Stimulated activated CD8-positive, alpha-beta memory T cell treated with anti-CD3 and anti-CD28 coated beads, Interleukin-12 subunit alpha, Interleukin-12 subunit beta, amount 100 ng/mL, for 4 hours (primary cell): Measurements from ENCODE around the gene TIE1.

ENCODE experiments used
- DNase-seq: peaks from one replicate; pipeline ENCODE4 v3.0.0-alpha.2; 2020; ENCODE audit warnings: low read depth

TIE1 gene

DNA sequence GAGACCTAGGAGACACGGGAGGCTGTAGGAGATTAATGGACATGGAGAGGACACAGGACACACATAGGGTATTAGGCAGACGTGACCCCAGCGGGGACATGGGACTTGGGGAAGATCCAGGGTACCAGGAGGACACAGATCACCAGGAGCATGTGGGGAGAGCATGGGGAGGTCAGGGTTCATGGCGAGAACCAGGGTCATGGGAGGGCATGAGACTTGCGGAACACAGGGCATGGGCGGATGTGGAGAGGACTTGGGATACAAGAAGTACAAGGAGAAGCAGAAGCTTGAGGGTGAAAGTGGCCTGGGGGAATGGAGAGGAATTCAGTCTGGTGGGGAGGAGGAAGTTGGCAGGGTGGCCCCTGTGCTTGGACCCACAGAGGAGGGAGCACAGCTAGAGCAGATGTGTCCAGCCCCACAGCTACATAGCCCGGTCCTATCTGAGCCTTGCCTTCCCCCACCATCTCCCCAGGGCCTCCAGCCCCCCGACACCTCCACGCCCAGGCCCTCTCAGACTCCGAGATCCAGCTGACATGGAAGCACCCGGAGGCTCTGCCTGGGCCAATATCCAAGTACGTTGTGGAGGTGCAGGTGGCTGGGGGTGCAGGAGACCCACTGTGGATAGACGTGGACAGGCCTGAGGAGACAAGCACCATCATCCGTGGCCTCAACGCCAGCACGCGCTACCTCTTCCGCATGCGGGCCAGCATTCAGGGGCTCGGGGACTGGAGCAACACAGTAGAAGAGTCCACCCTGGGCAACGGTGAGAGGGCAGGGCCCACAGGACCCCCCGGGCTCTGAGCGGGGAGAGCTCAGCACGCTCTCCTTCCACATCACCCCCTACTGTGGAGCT is 12.1 kb downstream of the TIE1 start:
- DNase-seq = no peak

DNA sequence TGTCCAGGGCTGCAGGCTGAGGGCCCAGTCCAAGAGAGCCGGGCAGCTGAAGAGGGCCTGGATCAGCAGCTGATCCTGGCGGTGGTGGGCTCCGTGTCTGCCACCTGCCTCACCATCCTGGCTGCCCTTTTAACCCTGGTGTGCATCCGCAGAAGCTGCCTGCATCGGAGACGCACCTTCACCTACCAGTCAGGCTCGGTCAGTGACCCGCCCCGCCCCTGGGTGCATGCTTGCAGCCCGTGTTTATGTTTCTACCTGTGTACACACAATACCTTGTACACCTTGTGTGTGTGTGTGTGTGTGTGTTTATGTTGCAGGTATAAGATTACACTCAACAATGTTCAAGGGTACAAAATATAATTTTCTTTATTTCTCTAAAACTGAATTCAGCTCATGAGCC is 13.0 kb downstream of the TIE1 start:
- DNase-seq = no peak

DNA sequence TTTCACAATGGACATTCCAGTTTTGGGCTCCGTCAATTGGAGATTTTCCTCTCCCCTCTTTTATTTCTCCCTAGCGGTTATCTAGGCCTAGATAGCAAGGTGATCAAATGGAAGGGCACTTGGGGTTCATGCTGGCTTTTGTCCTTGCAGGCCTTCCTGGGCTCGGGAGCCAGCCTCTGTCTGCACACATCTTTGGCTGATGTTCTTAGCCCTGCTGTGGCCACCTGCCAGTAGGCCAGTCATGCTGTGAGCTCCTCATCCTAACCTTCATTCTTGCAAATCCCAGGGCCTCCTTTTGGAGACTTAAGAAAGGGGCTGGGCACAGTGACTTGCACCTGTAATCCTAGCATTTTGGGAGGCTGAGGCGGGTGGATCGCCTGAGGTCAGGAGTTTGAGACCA is 13.5 kb downstream of the TIE1 start:
- DNase-seq = no peak

DNA sequence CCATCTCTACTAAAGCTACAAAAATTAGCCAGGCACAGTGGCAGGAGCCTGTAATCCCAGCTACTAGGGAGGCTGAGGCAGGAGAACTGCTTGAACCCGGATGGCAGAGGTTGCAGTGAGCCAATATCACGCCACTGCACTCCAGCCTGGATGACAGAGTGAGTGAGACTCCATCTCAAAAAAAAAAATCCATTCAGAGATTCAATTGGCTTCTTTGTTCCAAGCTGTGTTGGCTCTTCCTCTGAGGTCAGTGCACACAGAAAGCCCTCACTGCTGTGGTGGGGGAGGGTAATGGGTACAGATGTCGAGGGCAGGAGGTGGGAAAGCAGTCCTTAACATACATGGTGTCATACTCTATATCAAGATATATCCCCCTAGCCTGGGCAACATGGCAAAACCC is 14.7 kb downstream of the TIE1 start:
- DNase-seq = no peak

DNA sequence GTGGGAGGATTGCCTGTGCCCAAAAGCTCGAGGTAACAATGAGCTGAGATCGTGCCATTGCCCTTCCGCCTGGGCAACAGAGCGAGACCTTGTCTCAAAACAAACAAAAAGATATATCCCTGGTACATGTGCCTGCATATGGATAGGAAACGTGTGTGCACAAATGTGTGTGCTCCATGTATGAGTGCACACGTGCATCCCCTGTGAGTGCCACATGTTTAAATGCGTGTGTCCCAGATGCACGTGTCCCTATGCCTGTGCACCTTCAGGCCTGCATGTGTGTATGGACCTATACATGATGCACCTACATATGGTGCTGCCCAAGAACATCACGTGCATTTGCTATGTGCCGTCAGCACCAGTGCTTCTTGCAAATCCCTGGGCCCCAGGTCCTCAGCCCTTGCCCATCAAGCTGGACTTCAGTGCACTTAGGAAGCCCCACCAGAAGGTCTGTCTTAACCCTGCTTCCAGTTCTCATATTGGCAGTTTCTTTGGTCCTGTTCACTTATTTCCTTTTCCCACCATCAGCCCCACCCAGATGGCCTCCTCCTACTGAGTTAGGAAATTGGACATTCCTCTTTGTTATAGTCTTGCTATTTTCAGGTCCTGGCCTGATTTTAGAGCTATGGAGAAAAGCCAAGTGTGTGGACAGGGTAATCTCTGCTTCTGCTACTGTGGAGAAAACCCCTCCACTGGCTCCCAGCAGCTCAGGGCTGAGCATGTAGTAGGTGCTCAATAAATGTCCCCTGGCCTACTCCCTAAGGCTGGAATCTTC is 15.4 kb downstream of the TIE1 start:
- DNase-seq = no peak

DNA sequence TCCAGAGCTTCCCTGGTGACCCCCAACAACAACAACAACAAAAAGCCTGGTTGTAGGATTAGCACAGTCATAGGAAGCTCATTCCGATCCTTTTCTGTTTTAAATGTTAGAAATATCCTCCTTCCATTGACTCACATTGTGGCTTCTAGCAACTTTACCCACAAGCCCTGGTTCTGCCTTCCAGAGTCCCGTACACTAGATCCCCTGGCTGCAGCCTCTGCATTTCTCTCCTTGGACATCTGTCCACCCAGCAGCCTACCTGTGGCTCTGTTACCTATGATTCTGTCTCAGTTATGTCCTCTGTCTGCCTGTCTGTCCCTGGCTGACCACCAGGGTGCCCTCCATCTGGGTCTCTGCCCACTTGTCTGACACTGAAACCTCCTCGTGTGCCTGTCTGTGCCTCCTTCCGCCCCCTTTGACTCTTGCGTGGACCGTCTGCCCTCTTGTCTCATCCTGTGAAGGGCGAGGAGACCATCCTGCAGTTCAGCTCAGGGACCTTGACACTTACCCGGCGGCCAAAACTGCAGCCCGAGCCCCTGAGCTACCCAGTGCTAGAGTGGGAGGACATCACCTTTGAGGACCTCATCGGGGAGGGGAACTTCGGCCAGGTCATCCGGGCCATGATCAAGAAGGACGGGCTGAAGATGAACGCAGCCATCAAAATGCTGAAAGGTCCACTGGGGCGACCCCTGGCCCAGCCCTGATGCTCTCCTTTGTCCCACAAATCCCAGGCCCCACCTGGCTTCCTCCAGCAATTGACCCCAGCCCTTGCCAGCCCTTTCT is 16.1 kb downstream of the TIE1 start:
- no peak for DNase-seq

DNA sequence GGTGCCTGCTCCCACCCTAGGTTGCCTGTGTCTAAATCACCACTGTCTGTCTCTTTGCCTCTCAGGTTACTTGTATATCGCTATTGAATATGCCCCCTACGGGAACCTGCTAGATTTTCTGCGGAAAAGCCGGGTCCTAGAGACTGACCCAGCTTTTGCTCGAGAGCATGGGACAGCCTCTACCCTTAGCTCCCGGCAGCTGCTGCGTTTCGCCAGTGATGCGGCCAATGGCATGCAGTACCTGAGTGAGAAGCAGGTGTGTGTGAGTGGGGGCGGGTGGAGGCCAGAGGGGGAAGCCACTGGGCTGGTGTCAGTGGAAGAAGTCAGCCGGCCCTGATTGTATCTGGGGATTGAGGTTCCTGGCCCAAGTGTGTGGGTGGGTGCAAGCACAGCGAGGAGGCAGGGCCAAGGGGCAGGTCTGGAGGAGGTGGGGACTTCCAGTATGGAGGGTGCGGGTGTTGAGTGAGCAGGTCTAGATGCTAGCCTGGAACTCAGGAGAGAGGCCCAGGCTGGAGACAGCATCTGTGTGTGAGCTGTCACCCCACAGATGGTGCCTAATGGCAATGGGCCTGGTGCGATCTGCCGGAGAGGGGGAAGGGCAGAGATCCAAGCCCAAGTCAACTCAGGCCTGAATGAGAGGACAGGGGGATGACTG is 17.2 kb downstream of the TIE1 start:
- no peak for DNase-seq

DNA sequence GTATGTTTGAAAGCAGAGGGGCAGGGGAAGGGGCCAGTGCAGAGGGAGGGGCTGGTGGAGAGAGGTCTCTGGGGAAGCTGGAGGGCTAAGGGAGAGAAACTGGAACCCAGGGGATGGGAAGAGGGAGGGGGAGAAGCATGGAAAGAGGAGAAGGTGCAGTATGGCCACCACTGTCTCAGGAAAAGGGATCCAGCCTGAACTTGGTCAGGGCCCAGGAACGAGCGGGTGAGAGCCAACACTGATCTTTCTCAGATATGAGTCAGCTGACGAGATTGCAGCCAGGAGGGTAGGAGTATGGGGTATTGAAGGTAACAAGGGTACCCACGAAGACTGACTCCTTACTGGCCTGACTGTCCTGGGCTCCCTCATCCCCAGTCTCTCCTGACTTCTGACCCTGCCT is 18.0 kb downstream of the TIE1 start:
- no peak for DNase-seq

DNA sequence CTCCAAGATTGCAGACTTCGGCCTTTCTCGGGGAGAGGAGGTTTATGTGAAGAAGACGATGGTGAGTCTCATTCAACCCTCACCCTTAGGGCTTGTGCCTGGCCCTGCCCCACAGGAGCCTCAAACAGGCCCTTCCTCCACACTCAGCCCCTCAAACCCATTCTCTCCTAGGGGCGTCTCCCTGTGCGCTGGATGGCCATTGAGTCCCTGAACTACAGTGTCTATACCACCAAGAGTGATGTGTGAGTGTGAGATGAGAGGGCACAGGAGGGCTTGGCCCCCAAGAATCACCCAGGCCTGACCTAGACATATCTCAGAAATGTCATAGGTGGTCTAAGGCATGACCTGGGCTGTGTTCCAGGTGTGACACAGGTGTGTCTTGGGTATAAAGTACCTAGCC is 18.5 kb downstream of the TIE1 start:
- DNase-seq = no peak

DNA sequence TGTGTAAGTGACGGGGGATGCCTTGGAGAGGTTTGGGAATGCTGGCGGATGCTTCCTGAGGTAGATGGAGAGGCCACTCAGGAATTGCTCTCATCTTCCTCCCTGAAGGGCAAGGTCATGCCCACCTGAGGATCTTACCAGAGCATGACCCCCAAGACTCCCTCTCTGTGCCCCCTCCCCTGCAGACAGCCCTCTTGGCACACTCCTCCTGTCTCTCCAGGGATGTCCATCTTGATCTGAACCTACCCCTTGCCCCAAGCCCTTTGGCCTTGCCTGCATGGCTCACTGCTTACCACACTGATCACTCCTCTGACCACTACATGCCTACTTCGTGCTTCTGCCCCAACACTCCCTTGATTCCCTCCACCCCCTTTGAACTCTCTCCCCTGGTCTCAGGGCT is 19.0 kb downstream of the TIE1 start:
- DNase-seq = no peak

DNA sequence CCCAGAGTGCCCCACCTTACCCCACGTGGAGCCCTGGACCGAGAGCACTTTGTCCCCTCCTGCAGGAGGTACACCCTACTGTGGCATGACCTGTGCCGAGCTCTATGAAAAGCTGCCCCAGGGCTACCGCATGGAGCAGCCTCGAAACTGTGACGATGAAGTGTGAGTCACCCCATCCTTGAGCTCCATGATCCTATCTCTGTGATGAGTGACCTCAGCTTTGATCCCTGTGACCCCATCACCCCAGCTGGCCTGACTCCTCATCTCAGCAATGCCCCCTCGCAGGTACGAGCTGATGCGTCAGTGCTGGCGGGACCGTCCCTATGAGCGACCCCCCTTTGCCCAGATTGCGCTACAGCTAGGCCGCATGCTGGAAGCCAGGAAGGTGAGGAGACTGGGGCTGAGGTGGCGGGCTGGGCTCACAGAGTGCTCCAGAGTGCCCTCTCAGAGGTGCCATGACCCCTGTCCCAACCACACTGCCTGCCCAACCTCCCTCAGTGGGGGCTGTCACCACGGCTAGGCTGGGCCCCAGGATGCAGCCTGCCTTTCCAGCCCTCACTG is 20.6 kb downstream of the TIE1 start:
- DNase-seq = no peak

DNA sequence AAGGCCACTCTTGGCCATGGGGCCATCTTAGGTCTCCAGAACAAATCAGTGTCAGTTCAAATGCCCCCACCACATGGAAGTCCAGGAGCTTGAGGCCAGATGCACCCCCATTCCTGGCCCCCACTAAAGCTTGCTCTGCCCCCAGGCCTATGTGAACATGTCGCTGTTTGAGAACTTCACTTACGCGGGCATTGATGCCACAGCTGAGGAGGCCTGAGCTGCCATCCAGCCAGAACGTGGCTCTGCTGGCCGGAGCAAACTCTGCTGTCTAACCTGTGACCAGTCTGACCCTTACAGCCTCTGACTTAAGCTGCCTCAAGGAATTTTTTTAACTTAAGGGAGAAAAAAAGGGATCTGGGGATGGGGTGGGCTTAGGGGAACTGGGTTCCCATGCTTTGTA is 21.7 kb downstream of the TIE1 start:
- no peak for DNase-seq

DNA sequence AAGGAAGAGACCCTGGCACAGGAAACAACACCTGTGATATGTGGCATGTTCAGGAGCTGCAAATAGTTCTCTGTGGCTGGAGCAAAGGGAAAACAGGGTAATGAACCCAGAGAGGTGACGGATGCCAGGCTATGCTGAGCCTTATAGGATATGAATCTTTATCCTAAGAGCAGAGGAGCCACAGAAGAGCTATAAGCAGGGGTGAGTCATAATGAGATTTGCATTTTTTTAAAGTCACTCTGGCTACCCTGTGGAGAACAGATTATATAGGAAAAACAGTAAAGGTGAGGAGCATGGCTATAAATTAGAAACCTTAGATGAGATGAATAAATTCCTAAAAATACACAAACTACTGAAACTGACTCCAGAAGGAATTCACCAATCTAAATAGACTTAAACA is 24.0 kb downstream of the TIE1 start:
- no peak for DNase-seq

DNA sequence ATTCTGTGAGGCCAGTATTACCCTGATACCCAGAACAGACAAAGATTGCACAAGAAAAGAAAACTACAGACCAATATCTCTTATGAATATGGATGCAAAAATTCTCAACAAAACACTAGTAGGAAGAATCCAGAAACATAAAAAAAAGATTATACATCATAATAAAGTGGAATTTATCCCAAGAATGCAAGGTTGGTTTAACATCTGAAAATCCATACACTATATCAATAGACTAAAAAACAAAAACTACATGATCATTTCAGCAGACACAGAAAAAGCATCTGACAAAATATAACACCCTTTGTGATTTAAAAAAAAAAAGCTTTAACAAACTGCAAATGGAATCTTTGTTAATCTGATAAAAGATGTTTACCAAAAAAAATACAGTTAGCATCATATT is 24.6 kb downstream of the TIE1 start:
- DNase-seq = no peak

DNA sequence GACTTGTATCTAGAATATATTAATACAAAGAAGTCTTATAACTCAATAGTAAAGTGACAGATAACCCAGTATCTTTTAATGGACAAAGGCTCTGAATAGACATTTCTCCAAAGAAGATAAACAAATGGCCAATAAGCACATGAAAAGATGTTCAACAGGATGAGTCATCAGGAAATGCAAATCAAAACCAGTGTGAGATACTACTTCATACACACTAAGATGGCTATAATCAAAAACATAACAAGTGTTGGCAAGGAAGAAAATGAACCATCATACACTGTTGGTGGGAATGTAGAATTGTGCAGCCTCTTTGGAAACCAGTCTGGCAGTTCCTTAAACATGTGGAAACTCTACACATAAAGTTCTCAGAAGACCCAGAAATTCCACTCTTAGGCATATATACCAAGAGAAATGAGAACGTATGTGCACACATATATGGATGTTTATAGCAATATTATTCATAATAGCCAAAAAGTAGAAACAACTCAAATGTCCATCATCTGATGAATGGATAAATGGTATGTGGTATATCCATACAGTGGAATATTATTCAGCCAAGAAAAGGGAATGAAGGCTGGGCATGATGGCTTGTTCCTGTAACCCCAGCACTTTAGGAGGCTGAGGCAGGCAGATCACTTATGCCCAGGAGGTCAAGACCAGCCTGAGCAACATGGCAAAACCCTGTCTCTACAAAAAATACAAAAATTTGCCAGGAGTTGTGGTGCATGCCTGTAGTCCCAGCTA is 26.9 kb downstream of the TIE1 start:
- DNase-seq = no peak

DNA sequence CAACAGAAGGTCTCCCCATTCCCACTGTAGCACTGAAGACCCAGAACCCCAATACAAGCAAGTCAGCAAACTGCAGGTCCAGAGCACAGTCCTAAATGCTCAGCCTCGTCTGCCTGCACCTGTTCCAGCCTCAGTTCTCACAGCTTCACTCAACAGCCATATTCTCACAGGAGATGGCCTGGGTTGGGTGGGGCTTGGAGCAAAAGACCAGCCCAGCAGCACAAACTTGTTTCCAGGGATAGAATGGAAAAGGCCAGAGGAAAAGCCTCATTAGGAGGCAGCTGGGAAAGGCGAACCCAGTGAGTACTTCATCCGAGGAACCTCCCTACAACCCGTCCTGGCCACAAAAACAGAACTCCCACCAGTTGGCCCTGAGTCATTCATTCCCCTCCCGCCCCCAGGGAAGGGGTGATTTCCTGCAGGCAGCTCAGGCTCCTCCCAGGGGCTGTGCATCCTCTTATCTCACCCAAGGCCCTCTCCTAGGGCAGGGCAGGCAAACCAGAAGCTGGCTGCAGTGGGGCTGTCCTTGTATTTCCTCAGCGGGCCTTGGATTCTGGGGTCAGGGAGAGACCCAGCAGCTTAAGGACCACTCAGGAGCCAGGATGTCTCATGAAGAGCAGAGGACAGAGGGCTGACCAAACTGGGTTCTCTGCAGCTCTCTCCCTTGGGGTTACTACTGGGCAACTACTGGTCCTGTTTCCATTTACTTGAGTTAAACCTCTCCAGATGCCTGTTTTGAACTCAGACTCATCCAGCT is 29.4 kb downstream of the TIE1 start:
- peak; percentile 18 for DNase-seq

DNA sequence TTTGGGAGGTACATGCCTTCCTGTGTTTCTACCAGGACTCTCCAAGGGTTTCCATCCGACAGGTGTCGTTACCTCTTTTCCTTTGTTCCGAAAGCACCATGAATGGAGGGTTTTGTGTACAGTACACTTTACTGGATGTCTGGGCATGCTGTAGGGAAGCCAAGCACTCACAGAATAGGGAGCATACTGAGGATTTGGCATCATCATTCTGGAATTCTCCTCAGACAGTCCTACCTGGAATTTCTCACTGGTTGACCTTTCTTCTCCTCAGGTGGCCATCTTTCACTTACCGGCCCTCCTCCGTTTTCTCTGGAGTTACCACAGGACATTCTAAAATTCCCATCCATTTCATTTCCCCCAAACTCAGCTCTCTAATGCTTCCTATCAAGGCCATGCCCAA is 30.9 kb downstream of the TIE1 start:
- no peak for DNase-seq

DNA sequence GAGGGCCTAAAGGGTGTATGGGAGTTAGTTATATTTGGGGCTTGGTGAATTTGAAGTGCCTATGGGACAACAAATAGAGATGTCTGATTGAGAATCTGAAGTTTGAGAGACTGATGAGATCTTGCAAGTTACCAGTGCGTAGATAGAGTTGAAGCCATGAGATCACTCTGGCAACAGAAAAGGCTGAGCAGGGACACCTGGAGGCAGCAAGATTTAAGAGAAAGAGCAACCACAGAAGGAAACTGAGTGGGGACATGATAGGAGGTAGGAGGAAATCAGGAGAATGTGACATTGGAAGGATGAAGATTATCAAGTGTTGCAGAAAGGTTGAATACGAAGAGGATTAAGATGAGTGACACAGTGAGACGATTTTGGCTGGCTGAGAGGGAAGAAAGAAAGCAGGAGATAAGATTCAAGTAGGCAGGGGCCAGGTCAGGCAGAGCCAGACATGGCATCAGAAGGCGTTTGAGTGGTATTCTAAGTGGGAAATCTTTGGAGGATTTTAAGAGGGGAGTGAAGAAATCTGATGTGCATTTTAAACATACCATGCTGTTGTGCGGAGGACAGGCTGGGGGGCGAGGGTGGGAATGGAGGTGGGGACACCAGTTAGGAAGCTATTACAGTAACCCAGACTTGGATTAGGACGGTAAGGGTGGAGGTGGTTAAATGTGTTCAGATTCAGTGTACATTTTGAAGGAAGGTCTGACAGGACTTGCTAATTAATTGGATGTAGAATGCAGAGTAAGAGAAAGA is 33.8 kb downstream of the TIE1 start:
- no peak for DNase-seq

DNA sequence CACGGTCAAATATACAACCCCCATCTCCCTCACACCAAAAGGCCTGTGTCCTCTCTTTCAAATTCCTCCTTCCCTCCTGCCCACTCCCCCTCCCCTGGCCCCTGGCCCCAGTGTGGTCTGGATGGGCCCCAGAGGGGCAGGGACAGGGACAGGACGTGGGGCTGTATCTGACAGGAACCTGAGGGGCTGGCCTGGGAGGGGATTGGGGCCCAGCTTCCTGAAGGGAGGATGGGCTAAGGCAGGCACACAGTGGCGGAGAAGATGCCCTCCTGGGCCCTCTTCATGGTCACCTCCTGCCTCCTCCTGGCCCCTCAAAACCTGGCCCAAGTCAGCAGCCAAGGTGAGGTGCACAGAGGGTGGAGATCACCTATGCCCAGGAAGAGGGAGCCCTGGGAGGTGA is 36.8 kb downstream of the TIE1 start, which contains the start of gene MPL:
TSS of gene MPL (plus strand) at position 231 of the 400 bp plus-strand sequence. CDS start at position 262, 31 bp downstream.
- DNase-seq = no peak

DNA sequence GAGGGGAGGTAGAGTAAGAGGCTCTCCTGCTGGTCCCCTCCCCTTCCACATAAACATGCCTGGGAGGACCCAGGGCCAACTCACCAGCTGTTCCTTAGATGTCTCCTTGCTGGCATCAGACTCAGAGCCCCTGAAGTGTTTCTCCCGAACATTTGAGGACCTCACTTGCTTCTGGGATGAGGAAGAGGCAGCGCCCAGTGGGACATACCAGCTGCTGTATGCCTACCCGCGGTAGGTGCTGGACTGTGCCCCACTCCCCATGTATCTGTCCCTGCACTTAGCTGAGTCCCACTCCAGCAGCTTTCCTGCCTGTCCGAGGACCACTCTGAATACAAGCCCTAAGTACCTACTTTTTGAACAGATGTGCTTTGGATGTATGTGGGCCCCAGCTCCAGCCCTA is 37.2 kb downstream of the TIE1 start:
- DNase-seq = no peak
